Neural progenitor cell (in vitro differentiated cells): ENCODE data around the gene PLK2. TPM values are rescaled to one million over a fixed set of nuclear protein-coding genes. Genes with fewer than 3 reads are reported as not detected.

Experiments
- DNase-seq: peaks from one replicate; pipeline ENCODE4 v3.0.0-alpha.2; 2016; ENCODE audit warnings: low spot score
- H2AFZ ChIP-seq: fragments of 200-600 bp; sonication (generic); replicated peaks from 2 replicates; pipeline ENCODE4 v1.6.1; 2016; ENCODE audit warnings: antibody characterized with exemption
- H3F3A ChIP-seq: fragments of 200-600 bp; sonication (generic); 2 replicates; pipeline ENCODE4 v1.6.1; 2016; ENCODE audit warnings: antibody characterized with exemption, low read depth
- H3K27ac ChIP-seq: fragments of 200-600 bp; sonication (generic); 2 replicates; pipeline ENCODE4 v1.5.1; 2016; ENCODE audit warnings: mild to moderate bottlenecking
- H3K27me3 ChIP-seq: fragments of 200-600 bp; sonication (generic); 2 replicates; pipeline ENCODE4 v1.6.1; 2016; ENCODE audit warnings: mild to moderate bottlenecking, moderate library complexity
- H3K36me3 ChIP-seq: fragments of 200-600 bp; sonication (generic); 2 replicates; pipeline ENCODE4 v1.5.1; 2016
- H3K4me1 ChIP-seq: fragments of 200-600 bp; sonication (generic); 2 replicates; pipeline ENCODE4 v1.6.1; 2016; ENCODE audit warnings: mixed run types
- H3K4me2 ChIP-seq: fragments of 200-600 bp; sonication (generic); 2 replicates; pipeline ENCODE4 v1.6.1; 2016
- H3K4me3 ChIP-seq: fragments of 200-600 bp; sonication (generic); 2 replicates; pipeline ENCODE4 v1.5.1; 2016
- H3K79me2 ChIP-seq: fragments of 200-600 bp; sonication (generic); 2 replicates; pipeline ENCODE4 v1.6.1; 2016; ENCODE audit warnings: low read depth
- H3K9ac ChIP-seq: fragments of 200-600 bp; sonication (generic); 2 replicates; pipeline ENCODE4 v1.6.1; 2016
- H3K9me3 ChIP-seq: fragments of 200-600 bp; sonication (generic); 2 replicates; pipeline ENCODE4 v1.5.1; 2016; ENCODE audit warnings: low read depth
- H4K20me1 ChIP-seq: fragments of 200-600 bp; sonication (generic); 2 replicates; pipeline ENCODE4 v1.6.1; 2016; ENCODE audit warnings: low read depth
- H3K27ac Mint-ChIP-seq: 3 replicates; pipeline ENCODE4 v1.8.0; 2021; ENCODE audit warnings: mixed read lengths
- H3K27me3 Mint-ChIP-seq: 2 replicates; pipeline ENCODE4 v1.8.0; 2022; ENCODE audit warnings: low read depth, mild to moderate bottlenecking, inconsistent platforms, moderate library complexity, mixed read lengths; ENCODE audit not compliant: insufficient read depth
- H3K36me3 Mint-ChIP-seq: 3 replicates; pipeline ENCODE4 v1.8.0; 2021; ENCODE audit warnings: mixed read lengths
- H3K4me1 Mint-ChIP-seq: 3 replicates; pipeline ENCODE4 v1.8.0; 2021; ENCODE audit warnings: mixed read lengths
- H3K4me3 Mint-ChIP-seq: 3 replicates; pipeline ENCODE4 v1.8.0; 2021; ENCODE audit warnings: mild to moderate bottlenecking, moderate library complexity, mixed read lengths
- H3K9me3 Mint-ChIP-seq: 3 replicates; pipeline ENCODE4 v1.8.0; 2020; ENCODE audit warnings: mixed read lengths
- CTCF ChIP-seq: fragments of 200-600 bp; sonication (generic); IDR thresholded peaks from 2 replicates; pipeline ENCODE4 v1.5.1; 2017; ENCODE audit warnings: antibody characterized with exemption, mild to moderate bottlenecking
- EZH2 ChIP-seq: fragments of 200-600 bp; sonication (generic); IDR thresholded peaks from 2 replicates; pipeline ENCODE4 v1.6.1; 2017; ENCODE audit warnings: antibody characterized with exemption, mild to moderate bottlenecking, moderate library complexity
- EZH2phosphoT487 ChIP-seq: fragments of 200-600 bp; sonication (generic); IDR thresholded peaks from 2 replicates; pipeline ENCODE4 v1.6.1; 2017; ENCODE audit warnings: antibody characterized with exemption
- total RNA-seq: library from RNA; depleted of rRNA; stranded (reverse); fragments of >200 nt; gene quantifications from 2 replicates; pipeline ENCODE4 v1.2.3, GENCODE V29; 2015; ENCODE audit warnings: low replicate concordance

Gene PLK2
- total RNA-seq, 1 donor from 2014 or later, result 10.1 TPM

DNA sequence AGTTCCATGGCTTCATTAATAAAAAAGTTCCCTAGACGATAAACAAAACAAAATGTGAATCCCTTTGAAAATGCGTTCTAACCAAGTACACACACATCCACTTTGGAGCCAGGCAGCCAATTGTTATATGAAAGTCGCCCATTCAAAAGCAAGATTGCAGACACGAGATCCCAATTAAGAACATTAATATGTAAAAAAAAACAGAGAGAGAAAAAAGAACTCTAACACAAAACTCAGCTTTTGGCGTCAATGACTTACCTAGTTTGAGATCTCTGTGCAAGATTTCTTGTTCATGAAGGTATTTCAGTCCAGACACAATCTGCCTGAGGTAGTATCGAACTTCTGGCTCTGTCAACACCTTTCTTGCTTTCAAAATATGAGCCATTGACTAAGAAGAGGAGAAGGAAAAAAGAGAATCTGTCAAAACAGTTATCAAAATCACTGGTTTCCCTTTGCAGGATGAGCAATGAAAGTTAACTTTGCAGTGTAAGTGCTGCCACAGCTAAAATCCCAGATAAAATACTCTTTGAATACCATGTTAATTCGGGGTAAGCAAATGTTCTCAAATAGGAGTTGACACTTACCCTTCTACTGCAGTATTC is 1.6 kb downstream of the PLK2 start:
- Histone ChIP-seq H3K27me3 (peaks cover 17% of the 10 kb centered on the region), H2AFZ (no peak overlapping the region), H3K4me1 (peaks cover 5% of the 10 kb centered on the region), H3K4me3 (peak overlapping the region; percentile 63), H3K9me3 (no peaks in the 10 kb centered on the region), H3K4me2 (peak overlapping the region; percentile 93), H3K79me2 (no peaks in the 10 kb centered on the region), H3K36me3 (no peaks in the 10 kb centered on the region), H3K9ac (no peak overlapping the region), H3F3A (no peaks in the 10 kb centered on the region), H3K27ac (no peak overlapping the region), H4K20me1 (no peaks in the 10 kb centered on the region)
- H3K9me3 Mint-ChIP-seq, result no peaks in the 10 kb centered on the region
- peaks cover 3% of the 10 kb centered on the region for H3K27me3 Mint-ChIP-seq
- peaks cover 3% of the 10 kb centered on the region for H3K4me1 Mint-ChIP-seq
- DNase-seq, result no peak
- no peak for TF ChIP-seq EZH2
- no peak for TF ChIP-seq EZH2phosphoT487
- TF ChIP-seq CTCF, result no peak
- peak overlapping the region; percentile 91 for H3K4me3 Mint-ChIP-seq
- H3K36me3 Mint-ChIP-seq, result peaks cover 24% of the 10 kb centered on the region
- H3K27ac Mint-ChIP-seq, result no peak overlapping the region

GRCh38 chr5:58457050-58457449 is 2.8 kb downstream of the PLK2 start:
- Histone ChIP-seq H3K9ac (no peak overlapping the region), H3K27me3 (peaks cover 17% of the 10 kb centered on the region), H3K4me3 (no peak overlapping the region), H3K9me3 (no peaks in the 10 kb centered on the region), H3K4me2 (no peak overlapping the region), H3K27ac (no peak overlapping the region), H3K79me2 (no peaks in the 10 kb centered on the region), H3F3A (no peaks in the 10 kb centered on the region), H4K20me1 (no peaks in the 10 kb centered on the region), H3K4me1 (peaks cover 3% of the 10 kb centered on the region), H3K36me3 (no peaks in the 10 kb centered on the region), H2AFZ (no peak overlapping the region)
- Mint-ChIP-seq H3K4me1 (peaks cover 3% of the 10 kb centered on the region), H3K4me3 (no peak overlapping the region), H3K27ac (no peak overlapping the region), H3K36me3 (peaks cover 24% of the 10 kb centered on the region), H3K9me3 (no peaks in the 10 kb centered on the region), H3K27me3 (peaks cover 5% of the 10 kb centered on the region)
- TF ChIP-seq EZH2 (no peak), CTCF (no peak), EZH2phosphoT487 (no peak)
- no peak for DNase-seq

DNA sequence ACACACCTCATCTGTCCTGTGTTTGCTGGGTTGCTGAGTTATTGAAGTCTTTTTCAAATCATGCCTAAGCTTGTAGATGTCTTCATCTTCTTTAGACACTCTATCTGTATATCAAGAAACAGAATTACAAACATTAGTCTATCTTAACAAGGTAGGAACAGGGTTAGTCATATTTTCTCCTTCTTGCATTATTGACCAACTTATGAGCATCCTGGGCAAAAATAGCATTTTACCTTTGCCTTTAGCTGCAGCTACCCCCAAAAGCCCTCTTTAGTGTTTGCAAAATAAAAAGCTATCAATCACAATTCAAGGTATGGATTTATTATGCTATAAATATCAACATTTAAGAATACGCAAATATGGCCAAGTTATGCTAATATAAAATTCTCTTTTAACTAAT is 3.4 kb downstream of the PLK2 start:
- Histone ChIP-seq H3K9me3 (no peaks in the 10 kb centered on the region), H3K27ac (no peak overlapping the region), H3K27me3 (peaks cover 17% of the 10 kb centered on the region), H3K4me1 (no peaks in the 10 kb centered on the region), H3K36me3 (no peaks in the 10 kb centered on the region), H3K9ac (no peak overlapping the region), H3K4me3 (no peak overlapping the region), H3K4me2 (no peak overlapping the region), H2AFZ (no peak overlapping the region), H4K20me1 (no peaks in the 10 kb centered on the region), H3K79me2 (no peaks in the 10 kb centered on the region), H3F3A (no peaks in the 10 kb centered on the region)
- Mint-ChIP-seq H3K9me3 (no peaks in the 10 kb centered on the region), H3K4me1 (peaks cover 3% of the 10 kb centered on the region), H3K27ac (no peak overlapping the region), H3K4me3 (no peak overlapping the region), H3K36me3 (peaks cover 24% of the 10 kb centered on the region), H3K27me3 (peaks cover 5% of the 10 kb centered on the region)
- DNase-seq, result no peak
- TF ChIP-seq CTCF, result no peak
- TF ChIP-seq EZH2, result no peak
- no peak for TF ChIP-seq EZH2phosphoT487
